A549 (cell line): ENCODE data around the gene RAD9A.

ENCODE experiments used
- CHD2 ChIP-seq: fragments of 150-350 bp; IDR thresholded peaks from 2 replicates; pipeline ENCODE4 v1.6.1; 2014; ENCODE audit warnings: low read length; ENCODE audit not compliant: partially characterized antibody
- EP300 ChIP-seq, 2 experiments: fragments of >200 bp; sonication (Bioruptor Twin); formaldehyde crosslinking; IDR thresholded peaks; 2 replicates in 1 of 2; 3 replicates in 1 of 2; pipeline ENCODE4 v1.6.1; 2016 to 2017
- MAFK ChIP-seq: fragments of 450-650 bp; IDR thresholded peaks from 2 replicates; pipeline ENCODE4 v1.6.1; 2014; ENCODE audit not compliant: partially characterized antibody
- POLR2A ChIP-seq: IDR thresholded peaks from 2 replicates; pipeline ENCODE4 v1.6.1; 2012; ENCODE audit warnings: mild to moderate bottlenecking, low read length
- POLR2AphosphoS2 ChIP-seq: conservative IDR thresholded peaks from 2 replicates; pipeline ENCODE4 v1.6.1; 2012; ENCODE audit warnings: low read length, improper control_type of control experiment, inconsistent platforms
- TF ChIP-seq, protein P1 (sequence below): fragments of 450-650 bp; IDR thresholded peaks from 2 replicates; pipeline ENCODE4 v1.6.1; 2014; ENCODE audit warnings: antibody characterized with exemption
- TF ChIP-seq, protein P2 (sequence below): fragments of >200 bp; sonication (Bioruptor Twin); formaldehyde crosslinking; IDR thresholded peaks from 3 replicates; pipeline ENCODE4 v1.5.1; 2016

DNA sequence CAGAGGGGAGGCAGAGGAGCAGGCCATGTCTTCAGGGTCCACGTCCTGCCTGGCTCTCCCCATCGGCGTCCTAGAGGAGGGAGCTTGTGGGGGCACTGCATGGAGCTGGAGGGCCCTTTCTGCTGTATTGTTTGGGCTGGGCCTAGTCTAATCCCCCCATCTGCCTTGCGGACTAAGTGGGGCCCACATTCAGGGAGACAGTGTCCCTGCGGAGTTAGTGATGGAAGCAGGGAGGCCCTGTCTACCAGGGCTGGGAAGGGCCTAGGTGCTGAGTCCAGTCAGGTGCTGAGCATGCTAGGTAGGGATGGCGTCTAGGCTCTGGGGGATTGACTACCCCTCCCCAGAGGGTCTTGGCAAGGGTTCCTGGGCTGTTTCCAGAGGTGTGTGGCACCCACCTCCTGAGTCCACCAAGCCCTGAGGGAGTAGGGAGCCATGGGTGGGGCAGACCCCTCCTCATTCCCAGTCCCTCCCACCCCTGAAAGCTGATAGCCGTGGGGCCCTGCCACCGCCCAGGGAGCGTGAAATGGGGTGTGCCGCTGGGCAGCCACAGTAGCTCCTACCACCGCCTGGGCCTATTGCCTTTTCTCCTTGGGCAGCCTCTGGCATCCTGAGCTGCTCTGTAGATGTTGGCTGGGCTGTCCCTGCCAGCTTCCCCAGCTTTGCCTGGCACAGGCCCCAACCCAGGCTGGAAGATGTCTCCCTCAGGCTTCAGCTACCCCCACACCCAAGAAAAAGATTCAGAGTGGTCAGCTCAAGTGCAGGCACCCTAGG lies 36.6 kb upstream of the RAD9A start:
- TF ChIP-seq POLR2AphosphoS2 (no peak), EP300 (IDR thresholded peaks at IDR 0.05) (no peak), CHD2 (no peak), POLR2A (no peak; the same call in 1 of the 2 replicates), MAFK (no peak)
- TF ChIP-seq, protein P1, sequence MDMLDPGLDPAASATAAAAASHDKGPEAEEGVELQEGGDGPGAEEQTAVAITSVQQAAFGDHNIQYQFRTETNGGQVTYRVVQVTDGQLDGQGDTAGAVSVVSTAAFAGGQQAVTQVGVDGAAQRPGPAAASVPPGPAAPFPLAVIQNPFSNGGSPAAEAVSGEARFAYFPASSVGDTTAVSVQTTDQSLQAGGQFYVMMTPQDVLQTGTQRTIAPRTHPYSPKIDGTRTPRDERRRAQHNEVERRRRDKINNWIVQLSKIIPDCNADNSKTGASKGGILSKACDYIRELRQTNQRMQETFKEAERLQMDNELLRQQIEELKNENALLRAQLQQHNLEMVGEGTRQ = no peak
- TF ChIP-seq, protein P2, sequence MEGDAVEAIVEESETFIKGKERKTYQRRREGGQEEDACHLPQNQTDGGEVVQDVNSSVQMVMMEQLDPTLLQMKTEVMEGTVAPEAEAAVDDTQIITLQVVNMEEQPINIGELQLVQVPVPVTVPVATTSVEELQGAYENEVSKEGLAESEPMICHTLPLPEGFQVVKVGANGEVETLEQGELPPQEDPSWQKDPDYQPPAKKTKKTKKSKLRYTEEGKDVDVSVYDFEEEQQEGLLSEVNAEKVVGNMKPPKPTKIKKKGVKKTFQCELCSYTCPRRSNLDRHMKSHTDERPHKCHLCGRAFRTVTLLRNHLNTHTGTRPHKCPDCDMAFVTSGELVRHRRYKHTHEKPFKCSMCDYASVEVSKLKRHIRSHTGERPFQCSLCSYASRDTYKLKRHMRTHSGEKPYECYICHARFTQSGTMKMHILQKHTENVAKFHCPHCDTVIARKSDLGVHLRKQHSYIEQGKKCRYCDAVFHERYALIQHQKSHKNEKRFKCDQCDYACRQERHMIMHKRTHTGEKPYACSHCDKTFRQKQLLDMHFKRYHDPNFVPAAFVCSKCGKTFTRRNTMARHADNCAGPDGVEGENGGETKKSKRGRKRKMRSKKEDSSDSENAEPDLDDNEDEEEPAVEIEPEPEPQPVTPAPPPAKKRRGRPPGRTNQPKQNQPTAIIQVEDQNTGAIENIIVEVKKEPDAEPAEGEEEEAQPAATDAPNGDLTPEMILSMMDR = no peak
